Stimulated activated CD8-positive, alpha-beta memory T cell treated with anti-CD3 and anti-CD28 coated beads, Interleukin-4, amount 100 ng/mL, for 48 hours (primary cell): ENCODE results near the gene HYDIN.
"Not testable (repeated sequence)": the region's sequence is repeated elsewhere in the genome, so short reads cannot be mapped to it uniquely, and the experiment has no call there.

Experiments used
- DNase-seq: peaks from one replicate; pipeline ENCODE4 v3.0.0-alpha.2; 2020

Gene HYDIN

GRCh38 chr16:70822734-70823133 lies 407.8 kb downstream of the HYDIN start:
- not testable (repeated sequence) for DNase-seq

GRCh38 chr16:70818088-70818487 lies 412.4 kb downstream of the HYDIN start:
- DNase-seq: not testable (repeated sequence)

- DNase-seq: no peak
Observed at GRCh38 chr16:70809392-70810060, 421.0 kb downstream of the HYDIN start.

- DNase-seq: no peak
Observed at GRCh38 chr16:70808371-70808770, 422.2 kb downstream of the HYDIN start.

- no peak for DNase-seq
Observed at GRCh38 chr16:70805787-70806186, 424.7 kb downstream of the HYDIN start.

GRCh38 chr16:70805380-70805779 lies 425.1 kb downstream of the HYDIN start:
- DNase-seq: no peak

GRCh38 chr16:70804734-70805169 lies 425.8 kb downstream of the HYDIN start:
- DNase-seq: no peak

- no peak for DNase-seq
Observed at GRCh38 chr16:70804153-70804733, 426.3 kb downstream of the HYDIN start.

GRCh38 chr16:70803319-70803718 lies 427.2 kb downstream of the HYDIN start:
- no peak for DNase-seq

GRCh38 chr16:70801611-70802010 lies 428.9 kb downstream of the HYDIN start:
- no peak for DNase-seq

- DNase-seq: peak; percentile 98
Observed at GRCh38 chr16:70800781-70801480, 429.6 kb downstream of the HYDIN start, which contains the start of gene VAC14. Gene VAC14, minus strand, starts transcription at chr16:70801158. Its CDS starts 258 bp downstream, at chr16:70800900.

GRCh38 chr16:70800311-70800710 lies 430.2 kb downstream of the HYDIN start:
- DNase-seq: no peak

- DNase-seq: no peak
Observed at GRCh38 chr16:70796301-70796700, 434.2 kb downstream of the HYDIN start.

- DNase-seq: no peak
Observed at GRCh38 chr16:70795296-70795912, 435.1 kb downstream of the HYDIN start.

GRCh38 chr16:70793851-70794502 lies 436.5 kb downstream of the HYDIN start:
- DNase-seq: no peak

- DNase-seq: no peak
Observed at GRCh38 chr16:70790815-70791214, 439.7 kb downstream of the HYDIN start.

GRCh38 chr16:70789595-70790447 lies 440.7 kb downstream of the HYDIN start:
- DNase-seq: no peak

- no peak for DNase-seq
Observed at GRCh38 chr16:70788668-70789594, 441.6 kb downstream of the HYDIN start.

- DNase-seq: no peak
Observed at GRCh38 chr16:70786020-70786755, 444.3 kb downstream of the HYDIN start.
